Fibroblast of peridontal ligament (primary cell): Measurements from ENCODE around the gene REV3L.
"Not testable (repeated sequence)": the region's sequence is repeated elsewhere in the genome, so short reads cannot be mapped to it uniquely, and the experiment has no call there.

ENCODE experiments used
- DNase-seq: peaks from one replicate; pipeline ENCODE4 v3.0.0-alpha.2; 2010; ENCODE audit errors: extremely low read depth

The REV3L gene

DNA sequence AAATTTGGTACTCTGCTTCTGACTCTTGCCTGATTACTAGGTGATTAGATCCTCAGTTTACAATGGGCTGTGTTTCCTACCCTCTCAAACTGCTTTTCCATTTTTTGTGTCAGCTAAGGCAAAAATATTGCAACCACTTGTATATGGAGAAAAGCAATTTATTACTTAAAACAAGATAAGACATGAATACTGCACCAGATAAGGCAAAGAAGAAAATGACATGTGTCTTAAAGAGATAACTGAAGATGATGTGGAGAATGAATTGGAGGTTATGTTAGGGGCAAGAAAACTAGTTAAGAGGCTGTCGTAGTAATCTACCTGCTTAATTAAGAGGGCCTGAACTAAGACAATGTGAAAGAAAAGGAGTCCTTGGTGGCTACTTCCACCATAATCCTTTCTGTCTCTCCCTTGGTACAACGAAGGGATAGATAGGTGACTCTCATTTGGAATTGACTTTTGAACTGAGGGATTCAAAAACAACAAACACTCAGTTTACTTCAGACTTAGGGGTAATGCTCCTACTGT lies 16.3 kb upstream of the REV3L start:
- DNase-seq, result no peak

DNA sequence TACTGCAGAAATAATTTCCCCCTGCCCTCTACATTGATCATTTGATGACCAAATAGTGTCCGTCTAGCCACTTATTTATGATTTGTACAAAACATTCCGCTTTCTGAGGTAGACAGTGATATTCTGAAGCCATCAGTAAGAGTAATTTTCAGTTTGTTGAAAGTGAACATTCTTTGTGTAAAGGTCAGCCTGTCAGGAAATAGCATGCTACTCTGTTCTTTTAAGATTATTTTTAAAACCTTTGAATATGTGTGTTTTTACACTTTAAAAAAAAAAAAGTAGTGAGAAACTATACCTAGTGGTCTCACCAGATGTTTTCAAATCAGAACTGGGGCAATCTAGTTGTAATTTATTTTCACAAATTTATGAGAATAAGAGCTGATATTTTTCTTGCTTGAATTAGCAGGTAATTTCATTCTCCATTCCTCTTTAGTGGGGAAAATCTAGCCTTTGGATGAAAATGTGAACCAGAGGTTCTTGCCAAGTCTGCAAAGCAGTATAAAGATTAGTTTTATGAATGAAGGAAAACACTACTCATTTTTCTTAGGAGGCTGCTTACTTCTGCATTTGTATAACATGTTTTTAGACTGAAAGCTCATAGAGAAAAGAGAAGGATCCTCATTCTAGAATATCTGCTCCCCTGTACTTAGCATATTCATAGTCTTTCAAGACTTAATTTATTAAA lies 12.1 kb upstream of the REV3L start:
- DNase-seq, result no peak

DNA sequence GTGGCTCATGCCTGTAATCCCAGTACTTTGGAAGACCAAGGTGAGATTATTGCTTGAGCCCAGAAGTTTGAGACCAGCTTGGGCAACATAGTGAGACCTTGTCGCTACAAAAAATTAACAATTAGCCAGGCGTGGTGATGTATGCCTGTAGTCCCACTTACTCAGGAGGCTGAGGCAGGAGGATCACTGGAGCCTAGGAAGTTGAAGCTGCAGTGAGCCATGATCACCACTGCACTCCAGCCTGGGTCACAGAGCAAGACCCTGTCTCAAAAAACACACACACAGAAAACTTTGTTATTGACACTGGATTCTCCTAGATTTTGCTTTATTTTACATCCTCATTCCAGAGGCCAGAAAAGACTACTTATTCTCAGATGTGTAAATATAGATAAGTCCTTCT lies 9.5 kb upstream of the REV3L start:
- DNase-seq, result no peak

DNA sequence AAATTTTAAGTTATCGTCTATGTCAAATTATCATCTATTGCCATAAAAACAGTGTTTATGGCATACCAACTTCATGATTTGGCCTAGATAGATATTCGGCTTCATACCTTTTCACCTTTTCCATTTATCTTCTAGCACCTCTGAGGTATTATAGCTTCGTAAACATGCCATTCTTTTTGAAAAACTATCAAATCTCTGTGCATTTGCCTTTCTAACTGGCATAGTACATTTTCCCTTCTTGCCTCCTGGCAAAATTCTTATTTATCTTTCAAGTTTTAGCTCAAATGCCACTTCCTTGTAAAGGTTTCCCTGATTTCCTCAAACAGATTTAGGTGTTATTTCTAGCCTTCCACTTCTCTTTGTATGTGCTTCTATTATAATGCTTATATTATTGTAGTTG lies 7.0 kb upstream of the REV3L start:
- DNase-seq, result no peak

DNA sequence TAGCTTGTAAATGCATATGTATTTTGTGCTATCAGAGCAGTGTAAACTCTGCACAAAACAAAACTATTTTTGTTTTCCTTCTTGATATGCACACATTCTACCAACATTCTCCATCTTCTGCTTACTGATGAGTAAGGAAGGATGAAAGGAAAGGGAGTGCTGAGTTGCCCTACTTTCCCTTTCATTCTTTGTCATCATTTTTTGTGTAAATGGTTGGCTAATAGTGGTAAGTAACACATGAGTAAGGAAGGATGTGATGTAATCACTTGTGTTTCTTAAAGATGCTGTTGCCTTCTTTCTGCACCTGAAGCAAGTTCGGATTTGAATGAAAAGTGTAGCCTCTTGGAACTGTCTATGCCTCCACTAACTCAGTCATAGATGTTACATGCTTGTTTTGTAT lies 4.6 kb upstream of the REV3L start:
- DNase-seq, result peak; percentile 79

DNA sequence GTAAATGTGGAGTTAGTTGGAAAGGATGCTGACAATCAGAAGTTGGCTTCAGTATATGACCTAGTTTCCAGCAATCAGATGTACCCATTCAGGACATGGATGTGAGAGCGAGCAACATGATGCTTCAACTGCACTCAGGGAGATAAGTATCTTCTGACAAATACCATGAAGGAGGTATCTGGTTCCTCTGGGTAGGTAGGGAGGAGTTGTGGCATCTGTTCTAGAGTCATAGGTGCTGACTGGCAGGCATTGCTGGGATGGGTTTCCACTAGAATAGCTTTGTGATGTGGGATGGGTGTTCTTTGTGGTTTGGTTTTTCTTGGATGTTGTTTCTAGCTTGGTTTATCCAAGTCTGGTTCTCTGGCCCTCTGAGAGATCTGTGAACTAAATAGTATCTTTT lies 3.9 kb upstream of the REV3L start:
- DNase-seq, result no peak

DNA sequence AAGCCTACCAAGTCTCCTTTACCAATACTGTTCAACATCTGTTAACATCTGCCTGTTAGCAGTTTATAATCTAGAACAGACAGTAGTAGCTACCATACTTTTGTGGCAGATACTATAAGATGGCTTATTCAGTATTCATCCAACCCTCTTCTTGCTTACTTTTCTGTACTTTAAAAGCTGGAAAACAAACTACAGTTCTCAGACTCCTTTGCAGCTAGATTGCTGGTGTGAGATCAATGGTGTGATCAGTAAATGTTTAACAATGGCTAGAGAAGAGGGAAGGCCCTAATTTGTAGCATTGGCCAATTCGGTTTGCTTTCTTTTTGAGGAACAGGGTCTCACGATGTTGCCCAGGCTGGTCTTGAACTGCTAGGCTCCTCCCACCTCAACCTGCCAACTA lies 3.5 kb upstream of the REV3L start:
- DNase-seq, result no peak

DNA sequence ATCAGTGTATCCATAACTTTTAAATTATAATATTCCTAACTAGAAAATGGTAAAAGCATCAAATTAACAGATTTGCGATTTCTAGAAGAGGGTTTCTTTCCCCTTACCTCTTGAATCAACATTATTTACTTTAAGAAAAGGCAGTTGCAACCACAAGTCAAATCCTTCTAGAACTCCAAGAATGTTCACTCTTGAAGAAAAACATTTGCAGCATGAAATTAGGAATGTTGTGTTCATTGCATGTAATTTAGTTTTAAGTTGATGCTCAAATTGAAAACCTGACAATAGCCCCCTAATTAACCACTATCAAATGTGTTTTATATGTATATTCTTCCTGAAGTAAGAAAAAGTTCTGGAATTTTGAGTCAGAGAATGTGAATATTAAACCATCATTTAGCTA lies 2.3 kb upstream of the REV3L start:
- DNase-seq, result peak; percentile 60

DNA sequence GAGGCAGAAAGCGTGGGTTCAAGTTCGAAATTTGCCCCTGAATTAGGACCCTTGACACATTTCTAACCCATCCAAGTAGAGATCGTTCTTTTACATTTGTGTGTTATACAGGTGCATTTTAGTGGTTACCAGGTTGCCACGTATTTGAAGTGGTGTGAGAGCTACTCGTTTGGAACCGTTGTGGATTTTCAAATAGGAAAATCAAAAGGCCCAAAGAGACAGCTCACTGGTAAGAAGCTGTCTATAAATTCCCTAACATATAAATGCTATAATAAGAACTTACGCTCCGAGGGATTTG lies 1.6 kb upstream of the REV3L start:
- DNase-seq, result no peak

DNA sequence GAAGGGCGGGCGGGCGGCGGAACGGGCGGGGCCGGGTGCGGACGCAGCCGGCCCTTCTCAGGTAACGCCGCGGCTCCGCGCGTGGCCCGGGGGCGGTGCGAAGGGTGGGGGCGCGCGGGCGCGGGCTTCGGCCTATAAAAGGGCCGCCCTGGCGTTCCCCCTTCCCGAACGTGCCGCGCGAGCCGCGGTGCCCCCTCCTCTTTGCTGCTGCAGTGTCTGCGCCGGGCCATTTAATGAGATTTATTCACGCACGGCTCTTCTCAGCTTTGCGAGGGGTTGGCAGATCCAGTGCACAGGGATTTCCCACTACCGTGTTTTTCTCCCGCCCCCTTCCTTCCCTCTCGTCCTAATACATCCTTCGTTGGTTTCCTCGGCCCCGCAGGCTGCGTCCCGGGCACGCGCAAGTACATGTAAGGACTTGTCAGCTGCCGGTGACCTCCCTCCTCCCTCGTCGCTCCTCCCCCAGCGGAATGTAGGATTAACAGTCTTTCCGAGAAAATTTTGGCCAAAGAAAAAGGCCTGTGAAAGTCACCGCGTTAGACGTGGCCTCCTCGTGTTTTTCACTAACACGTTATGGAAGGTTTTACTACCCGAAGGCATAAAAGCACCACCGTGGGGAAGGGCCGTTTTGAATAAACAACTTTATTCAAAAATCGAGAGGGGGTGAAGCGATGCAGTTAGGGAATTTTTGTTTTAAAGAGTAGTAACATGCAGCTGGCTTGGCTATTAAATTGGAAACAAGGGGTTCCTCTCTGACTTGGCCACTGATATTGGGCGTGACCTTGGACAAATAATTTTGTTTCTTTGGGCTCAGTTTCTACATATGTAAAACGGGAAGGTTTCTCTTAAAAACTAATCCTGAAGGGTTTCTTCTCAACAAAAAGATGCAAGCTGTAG lies 966 bp upstream of the REV3L start:
- peak; percentile 97 for DNase-seq

DNA sequence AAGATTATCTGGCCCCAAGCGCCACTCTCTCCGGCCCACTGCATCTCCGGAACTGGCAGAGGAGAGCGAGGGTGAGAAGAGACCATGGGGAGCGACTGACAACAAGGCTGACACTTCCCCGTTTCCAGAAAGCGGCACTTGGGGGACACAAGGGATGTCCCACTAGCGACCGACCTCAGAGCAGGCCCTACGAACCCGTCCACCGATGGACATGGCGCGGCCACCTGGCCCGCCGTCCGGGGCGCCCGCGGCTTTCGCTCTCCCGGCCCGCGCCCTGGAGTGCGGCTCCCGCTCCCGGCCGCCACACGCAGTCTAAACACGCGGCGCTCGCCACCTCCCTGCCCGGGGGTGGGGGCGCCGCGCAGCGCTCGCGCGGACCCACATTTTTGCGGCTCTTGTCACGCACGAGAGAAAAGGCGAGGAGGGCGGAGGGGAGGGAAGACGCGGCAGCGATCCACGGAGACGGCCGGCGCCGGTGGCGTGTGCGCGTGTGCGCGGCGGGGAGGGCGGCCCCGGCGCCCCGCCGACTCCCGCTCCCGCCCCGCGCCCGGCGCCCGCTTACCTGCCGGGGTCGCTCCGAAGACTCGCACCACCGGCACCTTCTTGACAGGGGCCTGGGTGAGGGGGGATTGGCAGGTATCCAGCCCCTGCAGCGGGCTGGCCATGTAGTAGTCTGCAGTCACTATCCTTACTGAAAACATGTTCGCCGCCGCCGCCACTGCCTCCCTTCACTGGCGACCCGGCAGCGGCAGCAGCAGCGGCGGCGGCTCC lies 645 bp downstream of the REV3L start:
- no peak for DNase-seq

DNA sequence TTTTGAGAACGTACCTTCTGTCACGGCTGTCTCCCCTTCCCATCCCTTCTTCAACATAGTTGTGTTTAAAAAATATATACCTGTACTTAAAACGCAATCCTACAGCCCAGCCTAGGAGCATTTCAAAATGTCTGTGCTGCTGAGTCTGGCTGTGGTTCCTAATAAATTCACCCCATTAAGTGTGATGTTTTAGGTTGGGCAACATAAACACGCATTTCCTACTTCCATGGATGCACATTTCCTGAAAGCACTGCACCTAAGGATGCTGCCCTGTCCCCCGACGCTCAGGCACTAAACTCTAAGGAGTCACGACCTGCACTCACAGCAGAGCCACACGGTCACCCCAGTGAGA lies 1.2 kb downstream of the REV3L start:
- DNase-seq, result no peak

DNA sequence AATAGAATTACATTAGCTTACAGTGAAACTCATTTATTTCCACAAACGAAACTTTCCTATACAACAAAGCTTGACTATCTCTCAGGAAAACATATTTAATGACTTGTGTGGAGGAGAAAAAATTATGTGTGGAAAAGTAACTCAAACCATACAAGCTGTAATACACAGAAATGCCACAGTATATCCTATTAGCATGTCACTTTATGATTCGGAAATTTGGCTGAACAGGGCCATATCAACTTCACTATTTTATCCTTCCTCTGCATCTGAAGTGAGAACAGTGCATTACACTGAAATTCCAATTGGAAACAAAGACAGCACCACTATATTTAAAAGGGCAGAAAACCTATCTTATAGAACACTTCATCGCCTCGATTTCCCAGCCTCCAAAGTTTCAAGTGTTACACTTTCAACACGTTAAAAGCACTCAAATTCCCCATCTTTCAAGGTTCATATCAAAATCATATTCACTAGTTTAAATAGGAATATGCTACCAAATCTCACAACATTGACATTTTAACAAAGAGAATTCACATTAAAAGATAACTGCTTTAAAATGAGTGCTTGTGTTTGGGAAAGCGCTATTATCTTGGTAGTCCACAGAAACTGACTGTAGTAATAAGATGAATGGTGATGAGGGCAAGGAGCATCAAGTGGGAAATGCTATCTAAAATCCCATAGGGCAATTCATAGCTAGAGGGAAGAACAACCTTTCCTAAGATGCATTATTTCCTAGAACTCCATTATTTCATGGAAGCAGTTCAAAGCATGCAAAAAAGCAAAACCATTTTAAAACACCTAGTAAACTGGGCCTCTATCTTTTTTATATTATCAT lies 1.8 kb downstream of the REV3L start:
- DNase-seq, result peak; percentile 53

DNA sequence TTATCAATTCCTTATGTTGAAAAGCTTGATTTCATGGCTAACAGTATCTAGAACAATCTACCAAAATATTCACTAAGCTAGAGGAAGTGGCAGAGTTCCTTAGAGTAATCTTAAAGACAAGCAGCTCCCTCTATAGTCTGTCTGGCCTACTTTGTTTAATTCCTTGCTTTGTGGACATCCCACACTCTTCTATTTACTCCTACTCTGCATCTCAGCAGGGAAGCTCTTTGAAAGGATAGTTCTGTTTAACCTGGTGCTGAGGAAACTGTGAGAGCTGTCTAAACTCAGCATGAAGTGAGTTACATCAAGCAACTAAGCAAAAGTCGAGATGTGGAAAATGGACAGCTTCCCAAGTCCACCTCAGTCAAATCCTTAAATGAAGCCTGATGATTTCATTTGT lies 4.3 kb downstream of the REV3L start:
- DNase-seq, result peak; percentile 74

DNA sequence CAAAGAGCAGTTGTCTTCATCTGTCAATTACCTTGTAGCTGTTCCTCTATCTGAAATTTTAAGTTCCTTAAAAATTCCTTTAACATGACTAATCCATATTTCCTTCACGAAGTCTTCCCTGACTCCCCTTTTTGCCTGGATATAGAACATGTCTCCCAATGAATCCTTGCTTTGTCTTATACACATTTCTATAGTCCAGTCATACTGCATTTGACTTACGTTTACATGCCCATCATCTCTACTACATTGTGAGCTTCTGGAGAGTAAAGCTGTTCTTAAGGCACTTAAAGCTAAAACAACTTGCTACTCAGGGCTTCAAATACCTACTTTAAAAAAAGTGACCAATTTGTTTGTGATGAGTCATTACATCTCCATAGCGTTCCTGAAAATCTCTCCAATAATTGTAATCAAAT lies 4.9 kb downstream of the REV3L start:
- DNase-seq, result no peak

DNA sequence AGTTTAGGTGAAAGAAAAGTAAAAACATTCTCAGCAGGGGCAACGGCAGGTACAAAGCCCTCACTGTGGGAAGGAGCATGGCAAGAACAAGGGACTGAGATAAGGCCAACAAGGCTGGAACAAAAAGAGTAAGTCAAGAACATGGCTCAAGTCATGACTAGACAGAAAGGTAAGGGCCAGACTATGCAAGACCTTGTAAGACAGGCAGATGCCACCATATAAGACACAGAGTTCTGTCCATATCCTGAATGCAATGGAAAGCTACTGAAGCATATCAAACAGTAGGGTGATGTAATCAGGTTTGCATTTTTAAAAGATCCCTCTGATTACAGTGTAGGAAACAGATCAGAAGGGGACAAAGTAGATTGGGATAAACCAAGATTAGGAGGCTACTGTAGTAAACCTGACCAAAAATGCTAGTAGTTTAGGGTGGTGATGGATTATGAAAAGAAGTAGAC lies 5.5 kb downstream of the REV3L start:
- DNase-seq, result peak; percentile 45

DNA sequence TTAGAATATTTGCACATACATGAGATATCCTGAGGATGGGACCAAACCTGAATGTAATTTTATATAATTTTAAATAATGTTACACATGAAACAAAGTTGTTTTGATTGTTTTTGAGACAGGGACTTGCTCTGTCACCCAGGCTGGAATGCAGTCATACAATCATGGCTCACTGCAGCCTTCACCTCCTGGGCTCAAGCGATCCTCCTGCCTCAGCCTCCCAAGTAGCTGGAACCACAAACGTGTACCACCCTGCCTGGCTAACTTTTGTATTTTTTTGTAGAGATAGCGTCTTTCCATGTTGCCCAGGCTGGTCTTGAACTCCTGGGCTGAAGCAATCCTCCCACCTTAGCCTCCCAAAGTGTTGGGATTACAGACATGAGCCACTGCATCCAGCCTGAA lies 7.0 kb downstream of the REV3L start:
- DNase-seq, result not testable (repeated sequence)

DNA sequence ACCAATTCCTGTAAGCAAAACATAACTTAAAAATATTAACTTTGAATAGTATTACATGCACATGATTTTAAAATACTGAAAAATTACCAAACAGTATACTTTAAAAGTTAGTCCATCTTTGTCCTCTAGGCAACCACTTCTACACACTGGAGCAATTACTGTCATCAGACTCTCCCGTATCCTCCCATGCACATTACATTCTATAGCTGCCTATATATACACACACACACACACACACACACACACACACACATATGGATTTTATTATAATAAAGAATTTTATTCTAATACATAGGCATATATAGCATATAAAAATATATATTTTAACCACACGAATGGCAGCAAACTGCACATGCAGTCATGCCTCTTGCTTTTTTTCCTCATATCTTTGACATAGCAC lies 8.2 kb downstream of the REV3L start:
- DNase-seq, result no peak

DNA sequence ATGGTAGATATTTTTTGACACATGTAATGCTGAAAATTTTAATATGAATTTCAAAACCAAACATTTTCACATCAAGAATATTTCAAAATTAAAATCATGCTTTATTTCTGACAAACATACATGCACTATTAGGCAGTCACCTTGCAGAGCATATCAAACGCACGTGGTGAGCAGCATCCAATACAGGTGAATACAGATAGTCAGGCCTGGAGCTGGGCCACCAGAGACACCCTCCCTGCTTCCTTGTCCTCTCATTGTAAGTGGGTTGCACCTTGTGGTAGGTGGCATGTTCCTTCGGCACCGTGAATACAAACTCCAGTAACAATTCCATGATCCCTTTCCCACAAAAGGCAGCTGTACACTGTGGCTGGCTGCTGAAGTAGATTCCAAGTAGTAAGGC lies 8.9 kb downstream of the REV3L start:
- DNase-seq, result no peak

DNA sequence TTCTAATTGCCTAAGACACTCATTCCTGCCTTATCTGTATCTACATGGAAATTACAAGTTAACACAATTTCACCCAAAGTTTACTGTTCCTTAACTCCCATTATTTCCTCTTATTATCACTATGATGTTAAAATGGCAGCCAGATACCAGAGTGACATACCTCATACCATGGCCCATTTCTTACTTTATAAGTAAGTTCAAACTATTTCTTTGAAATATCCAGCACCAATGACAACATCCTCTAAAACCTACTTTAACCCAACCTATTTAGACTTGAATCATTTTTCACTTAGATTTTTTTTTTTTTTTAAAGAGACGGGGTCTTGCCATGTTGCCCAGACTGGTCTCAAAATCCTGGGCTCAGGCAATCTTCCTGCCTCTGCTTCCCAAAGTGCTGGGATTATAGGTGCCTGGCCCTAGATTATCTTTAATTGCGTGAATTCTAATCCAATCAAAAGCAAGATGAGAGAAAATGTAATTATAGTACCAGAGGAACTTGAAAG lies 10.0 kb downstream of the REV3L start:
- no peak for DNase-seq

DNA sequence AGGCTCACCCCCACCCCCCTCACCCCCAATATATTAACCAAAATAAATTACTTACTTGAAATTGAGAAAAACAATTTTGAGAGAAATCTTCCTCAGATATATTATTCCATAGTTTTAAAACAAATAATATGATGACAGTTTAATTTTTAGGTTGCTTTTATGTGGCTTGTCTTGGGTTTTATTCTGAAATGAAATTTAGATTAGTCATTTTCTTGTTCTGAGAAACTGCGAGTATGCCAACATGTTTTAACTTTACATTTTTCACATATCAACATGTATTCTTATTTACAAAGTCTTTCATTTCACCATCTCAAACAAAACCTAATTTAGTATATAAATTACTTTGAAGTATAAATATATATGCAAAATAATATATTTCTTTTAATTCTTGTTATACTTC lies 11.1 kb downstream of the REV3L start:
- no peak for DNase-seq
